GM23248 (cell line): ENCODE data around the gene PSMB3.

Experiments
- EZH2 ChIP-seq: fragments of 200-600 bp; sonication (generic); IDR thresholded peaks from 2 replicates; pipeline ENCODE4 v1.6.1; 2018; ENCODE audit warnings: antibody characterized with exemption, mild to moderate bottlenecking; ENCODE audit not compliant: insufficient read depth, poor library complexity, severe bottlenecking
- EZH2phosphoT487 ChIP-seq: fragments of 200-600 bp; sonication (generic); IDR thresholded peaks from 2 replicates; pipeline ENCODE4 v1.6.1; 2018; ENCODE audit warnings: antibody characterized with exemption, moderate library complexity, mild to moderate bottlenecking, low read depth; ENCODE audit not compliant: insufficient read depth

GRCh38 chr17:38725066-38725465 is 27.5 kb upstream of the PSMB3 start:
- TF ChIP-seq EZH2phosphoT487, result no peak
- TF ChIP-seq EZH2, result no peak
